GM21528 (cell line): ENCODE measurements around the gene OCA2.

Experiments
- ATAC-seq: cut with Tn5 transposase; IDR thresholded peaks from one replicate; pipeline ENCODE4 v1.9.1; 2021; ENCODE audit warnings: mild to moderate bottlenecking, moderate library complexity; ENCODE audit not compliant: unreplicated experiment, low FRiP score

Gene OCA2

DNA sequence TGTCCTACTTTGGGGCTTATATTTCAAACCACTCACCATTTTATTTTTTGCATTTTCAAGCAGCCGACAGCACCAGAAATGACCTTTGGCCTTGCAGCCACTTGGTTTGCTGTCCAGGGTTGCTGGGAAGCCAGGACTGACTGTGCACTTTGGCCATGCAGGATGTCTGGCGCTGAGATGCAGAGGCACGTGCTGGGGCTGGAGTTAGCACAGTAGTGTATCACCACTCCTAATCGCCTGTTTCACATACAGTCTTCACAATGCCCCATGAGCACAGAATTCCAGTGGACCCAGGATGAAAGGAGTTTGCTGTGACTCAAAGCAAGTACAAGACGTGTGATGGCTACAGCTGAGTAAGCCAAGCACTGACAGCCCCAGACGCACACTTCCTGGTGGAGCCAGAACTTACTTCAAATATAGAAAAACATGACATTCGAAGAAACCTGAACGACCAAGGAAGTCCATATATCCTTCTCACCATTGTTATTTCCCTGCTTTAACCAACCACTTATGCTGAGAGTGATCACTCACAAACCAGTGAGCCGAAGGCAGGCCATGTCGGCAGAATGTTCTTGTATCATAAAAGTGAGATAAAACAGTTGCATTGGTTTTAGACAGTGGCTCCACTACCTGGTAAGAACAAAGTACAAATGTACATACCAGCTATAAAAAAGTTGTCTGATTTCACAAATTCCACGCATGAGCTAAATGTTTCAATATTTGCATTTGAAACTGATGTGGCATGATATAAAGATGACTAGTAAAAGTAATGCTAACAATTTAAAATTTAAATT is 16.0 kb downstream of the OCA2 start:
- ATAC-seq = no peak

- ATAC-seq = no peak
These were observed 17.5 kb downstream of the OCA2 start for GRCh38 chr15:28081594-28081993.

- ATAC-seq = no peak
These were observed 18.7 kb downstream of the OCA2 start for GRCh38 chr15:28080386-28080785.

DNA sequence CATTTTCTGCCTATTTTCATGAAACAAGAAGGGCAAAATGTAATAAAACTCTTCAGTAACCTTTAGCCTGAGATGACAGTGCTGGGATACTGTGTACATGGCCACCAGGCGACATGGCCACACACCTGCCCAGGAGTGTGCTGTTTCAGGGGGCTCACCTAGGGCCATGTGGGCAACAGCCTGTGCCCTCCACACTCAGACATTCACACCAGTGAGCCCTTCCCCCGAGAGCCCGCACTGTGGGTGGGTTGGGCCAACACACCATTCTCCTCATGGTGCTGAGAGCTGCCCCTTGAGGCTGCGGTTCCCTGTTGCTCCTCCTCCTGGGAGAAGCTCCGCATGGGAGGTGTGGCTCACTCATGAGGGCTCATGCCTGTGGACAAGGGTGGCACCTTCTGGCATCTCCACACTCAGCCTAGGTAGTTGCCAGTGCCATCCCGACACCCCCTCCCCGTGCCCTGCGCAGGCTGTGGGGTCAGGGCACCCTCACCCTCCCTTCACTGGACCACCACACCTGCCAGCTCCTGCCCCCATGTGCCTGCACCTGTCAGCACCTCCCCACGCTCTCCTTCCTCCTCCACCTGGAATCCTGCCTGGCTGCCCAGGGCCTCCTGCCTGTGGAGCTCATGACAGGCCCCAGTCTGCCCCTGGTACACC is 19.7 kb downstream of the OCA2 start:
- no peak for ATAC-seq

DNA sequence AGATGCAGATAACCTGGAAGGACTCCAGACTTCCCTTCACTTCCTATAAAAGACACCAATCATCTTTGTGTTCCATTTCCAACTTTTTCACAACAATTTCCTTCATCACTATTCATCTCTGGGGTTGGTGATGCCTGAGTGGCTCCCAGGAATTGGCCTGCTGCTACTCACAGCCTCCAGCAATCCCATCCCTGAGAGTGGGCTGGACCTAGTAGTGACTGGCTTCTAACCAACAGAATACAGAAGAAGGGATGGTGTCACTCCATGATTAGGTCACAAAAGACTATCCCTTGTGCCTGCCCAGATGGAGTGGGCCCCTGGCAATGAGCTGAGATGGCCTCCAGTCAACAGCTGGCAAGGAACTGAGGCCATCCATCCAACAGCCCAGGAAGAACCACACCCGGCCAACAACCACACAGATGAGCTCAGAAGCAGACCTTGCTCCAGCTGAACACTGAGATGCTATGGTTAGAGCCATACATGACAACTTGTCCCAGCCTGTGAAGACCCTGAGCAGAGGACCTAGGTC is 20.9 kb downstream of the OCA2 start:
- no peak for ATAC-seq

DNA sequence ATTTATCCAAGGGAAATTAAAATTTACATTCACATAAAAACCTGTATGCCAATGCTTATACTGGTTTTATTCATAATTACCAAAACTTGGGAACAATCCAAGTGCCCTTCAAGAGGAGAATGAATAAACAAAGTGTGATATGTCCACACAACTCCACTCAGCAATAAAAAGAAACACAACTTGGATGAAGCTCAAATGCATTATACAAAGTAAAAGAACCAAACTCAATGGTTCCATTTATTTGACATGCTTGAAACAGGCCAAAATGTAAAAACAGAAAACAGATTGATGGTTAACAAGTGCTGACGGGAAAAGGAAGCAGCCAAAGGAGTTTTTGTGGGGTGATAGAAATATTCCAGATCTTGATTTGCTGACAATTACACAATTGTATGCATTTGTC is 23.5 kb downstream of the OCA2 start:
- no peak for ATAC-seq

DNA sequence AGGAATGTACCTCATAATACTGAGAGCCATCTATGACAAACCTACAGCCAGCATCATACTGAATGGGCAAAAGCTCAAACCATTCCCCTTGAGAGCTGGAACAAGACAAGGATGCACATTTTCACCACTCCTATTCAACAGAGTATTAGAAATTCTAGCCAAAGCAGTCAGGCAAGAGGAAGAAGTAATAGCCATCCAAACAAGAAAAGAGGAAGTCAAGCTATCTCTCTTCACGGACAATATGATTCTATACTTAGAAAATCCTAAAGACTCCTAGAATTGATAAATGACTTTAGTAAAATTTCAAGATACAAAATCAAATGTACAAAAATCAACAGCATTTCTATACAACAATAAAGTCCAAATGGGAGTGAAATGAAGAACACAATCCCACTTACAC is 30.2 kb downstream of the OCA2 start:
- no peak for ATAC-seq

DNA sequence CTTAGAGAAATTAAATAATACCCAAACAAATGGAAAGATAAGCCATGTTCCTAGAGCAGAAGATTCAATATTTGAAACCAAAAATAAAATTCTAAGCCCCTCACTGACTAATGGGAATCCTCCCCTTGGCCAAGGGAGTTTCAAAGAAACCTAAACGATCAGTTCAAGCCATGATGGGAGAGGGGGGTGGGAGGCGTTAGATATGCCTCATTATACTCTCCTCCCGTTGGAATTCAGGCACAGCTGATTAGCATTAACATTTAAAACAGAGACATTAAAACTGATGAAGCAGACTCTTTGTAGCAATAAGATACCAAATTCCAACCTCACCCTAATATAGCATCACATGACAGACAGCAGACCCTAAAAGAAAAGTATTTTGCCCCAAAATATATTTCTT is 32.9 kb downstream of the OCA2 start:
- no peak for ATAC-seq

DNA sequence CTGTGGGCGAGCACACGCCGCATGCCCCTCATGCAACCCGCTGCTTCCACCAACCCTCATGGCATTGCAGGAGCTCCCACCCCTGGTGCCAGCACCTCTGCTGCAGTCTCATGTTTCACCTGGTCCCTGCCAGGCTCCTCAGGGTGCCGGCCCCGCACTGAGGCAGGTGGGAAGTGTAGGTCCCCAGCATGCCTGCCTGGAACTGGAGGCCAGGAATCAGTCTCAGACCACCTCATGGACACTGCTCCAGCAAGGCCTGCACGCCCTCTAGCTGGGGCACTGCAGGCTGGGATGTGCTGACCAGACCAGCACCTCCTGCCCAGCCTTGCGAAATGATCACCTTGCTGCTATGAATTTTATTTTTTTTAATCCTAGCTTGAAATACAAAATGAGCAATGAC is 39.1 kb downstream of the OCA2 start:
- no peak for ATAC-seq

DNA sequence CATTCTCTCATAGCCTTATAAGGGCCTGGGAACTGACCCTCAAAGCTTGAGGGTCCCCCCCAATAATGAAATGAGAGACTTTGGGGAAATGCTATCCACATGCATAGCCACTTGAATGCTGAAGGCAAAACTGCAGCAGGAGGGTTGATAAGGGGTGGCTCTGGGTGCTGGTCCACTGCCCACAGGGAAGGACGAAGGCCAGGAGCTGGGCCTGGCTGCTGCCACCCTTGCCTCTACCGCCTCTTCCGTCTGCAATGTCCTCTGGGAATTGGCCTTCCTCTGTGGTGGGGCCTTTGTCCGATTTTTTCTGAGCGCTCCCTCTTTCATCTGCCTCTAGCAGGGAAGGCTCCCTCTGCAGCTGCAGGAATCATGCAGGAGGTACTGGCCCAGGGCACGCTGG is 41.0 kb downstream of the OCA2 start:
- ATAC-seq = no peak

GRCh38 chr15:28051955-28052633 is 47.0 kb downstream of the OCA2 start:
- ATAC-seq = no peak

- no peak for ATAC-seq
These were observed 49.5 kb downstream of the OCA2 start for GRCh38 chr15:28049581-28049980.

GRCh38 chr15:28047277-28047676 is 51.8 kb downstream of the OCA2 start:
- no peak for ATAC-seq

DNA sequence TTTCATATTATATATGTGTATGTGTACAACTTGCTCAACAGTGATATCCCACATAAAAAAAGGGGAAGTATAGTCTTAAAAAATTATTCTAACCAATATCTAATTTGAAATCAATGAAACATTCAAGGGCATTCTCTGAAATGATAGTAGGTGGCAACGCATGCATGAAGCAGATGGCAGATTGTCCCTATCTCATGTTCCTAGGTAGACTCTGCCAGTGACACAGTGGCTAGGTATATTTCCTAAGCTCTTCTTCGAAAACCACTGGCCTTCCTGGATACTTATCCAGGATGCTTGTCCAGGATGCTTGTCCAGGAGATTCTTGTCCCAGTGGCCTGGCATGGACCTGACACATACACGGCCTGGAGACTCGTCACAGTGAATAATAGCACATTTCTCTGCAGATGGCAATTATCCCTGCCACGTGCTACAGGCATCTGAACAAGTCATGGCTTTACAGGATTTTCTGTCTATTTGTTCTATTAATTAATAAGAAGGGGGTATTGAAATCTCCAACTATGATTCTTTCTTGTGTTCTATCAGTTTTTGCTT is 54.9 kb downstream of the OCA2 start:
- no peak for ATAC-seq

DNA sequence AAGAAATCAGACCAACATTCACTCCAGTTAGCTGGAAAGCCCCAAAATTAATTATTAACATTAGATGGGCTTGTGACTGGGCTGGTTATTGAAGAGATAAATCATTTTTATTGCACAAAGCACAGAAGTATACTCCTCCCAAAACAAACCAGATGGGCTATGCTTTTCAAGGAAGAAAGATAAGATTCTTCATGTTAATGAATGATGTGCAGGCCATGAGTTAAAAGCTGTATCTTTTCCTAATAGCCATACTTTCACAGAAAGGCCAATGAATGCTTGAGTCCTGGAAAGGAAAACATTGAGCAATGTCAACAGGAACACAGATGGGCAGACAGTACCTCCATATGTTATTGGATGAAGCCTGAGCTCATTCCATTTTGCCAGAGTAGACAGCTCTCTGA is 55.4 kb downstream of the OCA2 start:
- no peak for ATAC-seq

DNA sequence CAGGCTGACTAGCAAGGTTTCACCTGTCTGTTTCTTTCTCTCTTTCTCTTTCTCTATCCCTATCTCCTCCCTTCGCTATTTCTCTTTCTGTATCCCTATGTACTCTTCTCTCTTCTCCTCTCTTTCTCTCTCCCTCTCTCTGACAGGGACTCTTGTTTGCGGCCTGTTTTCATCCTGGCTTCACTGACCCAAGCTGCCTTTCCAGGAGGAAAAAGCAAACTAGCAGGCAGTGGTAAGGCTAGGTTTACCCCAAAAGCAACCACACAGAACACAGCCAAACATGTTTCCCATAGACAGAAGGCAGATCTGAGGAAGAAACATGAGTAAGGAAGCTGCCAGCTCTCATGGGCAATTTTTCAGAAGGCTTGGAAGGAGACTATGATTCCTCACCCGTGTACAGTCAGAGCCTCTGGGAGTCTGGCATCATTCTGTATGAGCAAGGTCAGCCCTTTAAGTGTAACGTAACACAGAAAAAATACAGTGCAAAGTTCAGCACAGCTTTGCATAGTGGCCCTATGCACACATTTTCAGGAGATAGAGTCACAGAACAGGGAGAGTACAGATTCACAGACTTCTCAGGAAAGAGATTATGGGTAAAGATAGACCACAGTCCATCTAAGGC is 61.0 kb downstream of the OCA2 start:
- no peak for ATAC-seq

GRCh38 chr15:28033443-28033842 is 65.7 kb downstream of the OCA2 start:
- no peak for ATAC-seq

GRCh38 chr15:28030801-28031200 is 68.3 kb downstream of the OCA2 start:
- ATAC-seq = no peak

GRCh38 chr15:28027714-28028076 is 71.4 kb downstream of the OCA2 start:
- no peak for ATAC-seq

DNA sequence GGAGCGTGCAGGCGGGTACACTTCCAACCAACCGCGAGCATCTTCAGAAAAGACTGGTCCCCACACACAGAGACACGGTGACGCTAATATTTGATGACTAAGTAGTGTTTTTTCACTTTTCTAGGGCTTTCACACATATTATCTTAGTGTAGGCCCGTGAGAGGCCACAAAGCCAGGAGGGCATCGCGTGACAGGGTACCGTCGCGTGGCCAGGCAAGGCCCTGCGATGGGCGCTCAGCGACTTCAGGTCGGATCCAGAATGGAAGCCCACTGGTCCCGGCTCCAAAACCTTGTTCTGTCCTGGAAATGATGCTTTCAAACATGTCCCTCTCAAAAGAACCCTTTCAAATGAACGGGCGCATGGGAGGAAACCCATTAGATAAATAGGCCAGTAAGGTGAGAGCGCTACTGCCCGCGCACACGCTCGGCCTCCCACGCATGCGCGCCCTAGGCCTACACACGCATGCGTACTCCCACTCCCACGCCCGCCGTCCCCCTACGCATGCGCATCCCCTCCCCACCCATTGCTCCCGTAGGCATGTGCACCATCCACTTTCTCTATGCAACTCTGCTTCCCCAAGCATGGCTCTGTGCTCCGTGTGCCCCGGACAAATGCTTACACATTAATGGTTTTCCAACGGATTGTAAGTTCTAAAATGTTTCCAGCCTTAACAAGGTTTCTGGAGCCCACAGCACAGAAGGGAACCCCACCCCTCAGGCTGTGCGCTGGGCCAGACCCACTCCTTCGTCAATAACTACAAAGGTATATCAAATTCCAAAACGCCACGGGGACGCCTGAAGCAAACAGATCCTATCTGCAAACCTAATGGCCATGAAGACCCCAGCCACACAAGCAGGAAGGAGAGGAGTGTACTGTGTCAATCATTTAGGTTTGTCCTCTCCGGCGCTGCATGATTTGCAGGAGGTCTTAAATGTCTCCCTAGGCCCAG is 72.1 kb downstream of the OCA2 start:
- no peak for ATAC-seq
